HG02970 (cell line): Measurements from ENCODE around the gene HIRIP3.

Experiments
- ATAC-seq: cut with Tn5 transposase; IDR thresholded peaks from one replicate; pipeline ENCODE4 v1.9.1; 2021; ENCODE audit warnings: mild to moderate bottlenecking, moderate library complexity, moderate number of reproducible peaks; ENCODE audit not compliant: unreplicated experiment, low FRiP score

HIRIP3 gene

GRCh38 chr16:30000735-30001631 lies 5.6 kb upstream of the HIRIP3 start:
- ATAC-seq = no peak

DNA sequence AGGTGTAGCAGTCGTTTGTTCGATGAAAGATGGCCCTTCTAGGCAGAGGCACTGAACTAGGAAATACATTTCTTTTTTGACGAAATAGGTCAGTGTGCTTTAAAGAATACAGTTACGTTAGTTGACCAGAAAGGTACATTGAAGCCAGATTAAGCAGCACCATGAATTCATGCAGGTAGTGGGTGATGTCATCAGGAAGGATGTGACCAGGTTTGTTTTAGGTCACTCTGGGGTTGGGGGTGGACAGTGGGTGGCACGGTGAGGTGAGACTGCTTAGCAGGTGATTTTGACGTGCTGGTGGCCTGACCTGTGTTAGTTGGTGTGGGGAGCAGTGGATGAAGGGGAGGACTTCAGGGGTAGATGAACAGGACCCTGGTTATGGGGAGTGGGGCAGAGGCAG lies 4.2 kb upstream of the HIRIP3 start:
- no peak for ATAC-seq

GRCh38 chr16:29996766-29997250 lies 1.4 kb upstream of the HIRIP3 start:
- no peak for ATAC-seq

DNA sequence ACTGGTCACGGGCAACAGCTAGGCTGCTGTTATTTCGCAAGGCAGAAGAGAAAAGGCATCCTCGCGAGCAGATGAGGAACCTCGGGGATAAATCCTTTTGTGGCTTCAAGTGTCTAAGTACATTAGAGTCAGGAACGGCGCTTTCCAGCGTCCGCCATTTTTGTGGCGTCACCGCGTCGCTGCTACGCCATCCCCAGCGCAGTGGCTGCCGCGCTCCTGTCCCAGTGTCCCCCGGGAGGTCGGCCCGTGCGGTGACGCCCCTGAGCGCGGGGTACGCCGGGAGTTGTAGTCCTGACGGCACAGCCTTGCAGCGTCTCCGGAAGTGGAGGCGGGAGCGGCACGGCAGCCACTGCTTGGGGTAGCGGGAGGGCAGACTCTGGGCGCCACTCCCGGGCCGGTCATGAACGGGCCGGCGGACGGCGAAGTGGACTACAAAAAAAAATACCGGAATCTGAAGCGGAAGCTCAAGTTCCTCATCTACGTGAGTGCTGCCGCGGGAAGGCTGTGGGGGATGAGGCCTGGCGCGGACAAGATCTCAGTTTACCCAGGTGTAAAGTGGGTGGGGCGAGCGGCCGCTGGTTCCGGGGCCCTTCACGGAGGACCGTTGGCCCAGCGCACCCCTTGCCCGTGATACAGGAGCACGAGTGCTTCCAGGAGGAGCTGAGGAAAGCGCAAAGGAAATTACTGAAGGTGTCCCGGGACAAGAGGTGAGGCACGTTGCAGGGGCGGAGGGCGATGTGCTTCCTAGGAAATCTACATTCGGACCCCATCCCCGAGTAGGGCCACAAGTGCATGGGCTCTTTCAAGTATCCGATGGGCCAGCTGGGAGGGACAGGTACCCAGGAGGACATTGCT lies 721 bp upstream of the HIRIP3 start, which contains the start of gene INO80E:
Gene INO80E, plus strand, starts transcription at position 331 of the 855 bp plus-strand sequence. Its CDS starts 70 bp downstream, at position 401.
- peak; percentile 93 for ATAC-seq

DNA sequence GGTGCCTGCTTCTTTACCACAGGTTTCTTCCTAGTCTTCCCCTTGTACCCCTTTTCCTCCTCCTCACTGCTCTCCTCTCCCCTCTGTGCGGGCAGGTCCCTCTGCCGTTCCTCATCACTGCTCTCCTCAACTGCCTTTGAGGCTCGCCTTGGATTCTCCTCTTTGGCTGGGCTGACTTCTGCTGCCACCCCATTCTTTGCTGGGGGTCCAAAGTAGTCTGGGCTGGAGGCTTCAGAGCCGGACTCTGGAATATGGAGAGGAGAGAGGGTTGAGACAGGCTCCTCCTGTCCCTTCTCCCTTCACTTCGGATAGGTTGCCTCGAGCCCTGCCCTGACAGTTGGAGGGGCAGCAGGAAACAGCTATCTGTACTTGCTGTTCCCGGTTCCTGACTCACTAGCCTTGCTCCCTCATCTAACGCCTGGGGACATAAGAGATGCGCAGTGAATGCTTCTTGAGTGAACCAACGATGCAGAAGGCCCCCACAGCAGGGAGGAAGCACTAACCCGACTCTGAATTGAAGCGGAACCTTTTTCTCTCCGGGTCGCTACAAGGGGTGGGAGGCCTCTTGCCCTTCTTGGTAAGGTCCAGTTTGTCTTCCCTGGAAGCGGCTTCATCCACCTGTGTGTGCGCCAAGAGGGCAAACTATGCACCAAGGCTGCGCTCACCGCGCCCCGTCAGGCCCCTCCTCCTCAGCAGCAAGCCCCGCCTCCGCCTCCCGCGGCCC lies 655 bp downstream of the HIRIP3 start:
- ATAC-seq = no peak

DNA sequence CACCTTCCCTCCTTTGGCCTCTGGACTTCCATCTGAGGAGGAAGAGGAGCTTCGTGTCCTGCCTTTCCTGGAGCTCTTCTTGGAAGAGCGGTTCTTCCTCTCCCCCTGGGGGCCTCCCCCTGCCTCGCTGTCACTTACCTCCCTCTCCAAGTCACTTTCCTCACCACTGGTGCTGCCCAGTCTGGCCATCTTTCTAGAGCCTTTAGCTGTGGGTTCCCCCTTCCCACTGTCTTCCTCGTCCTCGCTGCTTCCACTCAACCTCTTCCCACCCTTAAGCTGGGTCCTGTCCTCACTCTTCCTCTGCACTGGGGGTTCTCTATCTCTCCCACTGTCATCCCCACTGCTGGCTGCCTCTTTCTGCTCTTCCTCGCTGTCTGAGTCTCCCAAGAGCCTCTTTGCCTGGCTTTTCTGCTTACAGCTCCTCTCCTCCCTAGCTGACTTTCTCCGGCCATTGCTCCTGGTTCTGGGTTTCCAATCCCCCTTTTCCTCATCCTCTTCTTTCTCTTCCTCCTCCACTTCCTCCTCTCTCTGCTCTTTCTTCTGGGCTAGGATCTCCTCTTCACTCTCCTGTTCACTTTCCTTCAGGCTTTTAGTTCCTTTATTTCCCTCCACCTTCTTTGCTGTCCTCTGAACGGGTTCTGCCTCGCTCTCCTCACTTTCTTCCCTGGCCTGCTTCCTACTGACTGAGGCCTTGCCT lies 1.4 kb downstream of the HIRIP3 start:
- no peak for ATAC-seq

DNA sequence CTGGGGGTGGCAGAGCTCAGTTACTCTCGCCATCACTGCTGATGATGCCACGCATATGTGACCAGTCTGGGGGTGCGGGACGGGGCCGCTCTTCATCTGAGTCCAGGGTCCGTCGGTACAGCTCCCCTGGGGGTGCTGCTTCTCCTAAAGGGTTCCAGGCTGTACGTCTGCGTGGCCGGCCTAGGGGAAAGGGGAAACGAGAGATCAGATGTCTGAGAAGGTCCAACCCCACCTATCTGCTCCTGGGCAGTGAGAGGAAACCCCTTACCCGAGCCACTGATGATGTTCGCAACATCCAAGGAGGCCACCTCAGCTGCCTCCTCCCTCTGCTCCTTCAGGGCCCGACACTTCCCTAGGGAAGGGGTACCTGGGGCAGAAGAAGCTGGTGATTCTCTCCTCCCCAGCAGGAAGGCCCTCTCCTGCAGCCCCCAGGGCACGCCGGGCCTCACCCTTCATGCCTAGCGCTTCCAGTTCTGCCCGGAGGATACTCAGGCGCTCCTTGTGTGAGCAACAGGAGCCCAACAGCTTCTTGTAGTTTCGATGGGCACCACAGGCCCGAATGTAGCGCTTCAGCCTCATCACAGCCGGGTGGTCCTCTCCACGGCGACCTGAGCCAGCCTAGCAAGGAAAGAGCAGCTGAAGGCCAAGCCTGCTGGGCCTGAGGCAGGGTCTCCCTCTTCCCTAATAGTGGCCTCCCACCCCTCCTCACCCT lies 2.1 kb downstream of the HIRIP3 start:
- ATAC-seq = no peak

- ATAC-seq = no peak
Measured at GRCh38 chr16:29992344-29992967, 3.0 kb downstream of the HIRIP3 start.

DNA sequence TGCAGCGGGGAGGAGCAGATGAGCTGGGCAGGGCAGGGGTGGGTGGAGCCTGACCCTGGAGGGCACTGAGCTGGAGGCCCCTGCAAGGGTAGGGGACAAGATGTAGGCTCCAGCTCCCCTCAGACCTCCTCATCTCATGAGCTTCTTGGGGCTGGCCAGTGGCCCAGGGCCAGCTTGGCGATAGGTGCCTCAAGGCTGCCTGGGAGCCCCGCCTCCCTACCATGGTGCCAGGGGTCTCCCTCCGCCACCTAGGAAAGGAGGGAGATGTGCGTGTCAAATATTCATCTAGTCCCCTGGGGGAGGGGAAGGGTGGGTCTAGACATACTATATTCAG lies 3.9 kb downstream of the HIRIP3 start:
- no peak for ATAC-seq

- no peak for ATAC-seq
Measured at GRCh38 chr16:29990883-29991570, 4.4 kb downstream of the HIRIP3 start.

DNA sequence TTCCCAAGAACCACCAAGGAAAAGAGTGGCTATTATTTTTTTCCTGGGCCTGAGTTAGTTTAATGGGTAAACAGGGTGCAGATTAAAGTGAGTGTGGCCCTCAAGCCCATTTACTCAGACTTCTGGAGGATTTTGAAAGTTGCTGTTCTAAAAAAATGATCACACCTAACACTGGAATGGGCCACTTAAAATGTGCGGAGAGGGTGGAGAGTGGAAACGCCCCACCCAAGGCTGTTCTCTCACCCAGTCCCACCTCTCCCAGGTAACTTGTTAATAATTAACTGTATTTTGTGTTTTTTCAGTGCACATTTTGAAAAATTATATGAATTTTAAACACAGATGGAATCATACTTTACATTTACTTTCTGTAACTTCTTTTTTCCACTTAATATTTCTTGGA lies 5.4 kb downstream of the HIRIP3 start:
- no peak for ATAC-seq

DNA sequence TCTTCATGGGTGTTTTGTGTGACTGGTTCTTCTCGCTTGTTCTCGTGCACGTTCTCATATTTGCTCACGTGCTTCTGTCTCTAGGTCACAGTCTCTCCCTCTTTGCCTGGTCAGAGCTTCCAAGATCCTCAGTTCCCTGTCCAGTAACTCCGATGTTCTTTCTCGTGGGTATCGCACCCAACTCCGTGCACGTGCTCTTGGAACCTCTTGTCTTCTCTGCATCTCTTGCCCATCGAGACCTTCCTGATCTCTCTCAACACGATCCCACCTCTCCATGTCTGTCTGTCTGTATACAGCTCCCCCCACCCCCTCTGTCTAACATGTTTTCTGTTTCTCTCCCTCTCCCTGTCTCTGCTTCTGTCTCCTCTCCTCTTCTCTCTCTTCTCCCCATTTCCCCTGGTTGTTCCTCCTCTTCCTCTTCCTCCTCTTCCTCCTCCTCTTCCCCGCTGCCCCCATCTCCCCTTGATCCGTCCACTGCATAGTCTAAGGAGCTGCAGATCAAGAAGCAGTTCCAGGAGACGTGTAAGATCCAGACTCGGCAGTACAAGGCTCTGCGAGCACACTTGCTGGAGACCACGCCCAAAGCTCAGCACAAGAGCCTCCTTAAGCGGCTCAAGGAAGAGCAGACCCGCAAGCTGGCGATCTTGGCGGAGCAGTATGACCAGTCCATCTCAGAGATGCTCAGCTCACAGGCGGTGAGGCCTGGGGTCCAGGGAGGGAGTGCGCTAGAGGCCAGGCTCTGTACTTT lies 6.1 kb downstream of the HIRIP3 start:
- ATAC-seq = no peak

- ATAC-seq = no peak
Measured at GRCh38 chr16:29988346-29989075, 6.9 kb downstream of the HIRIP3 start.

- ATAC-seq = no peak
Measured at GRCh38 chr16:29987371-29988085, 7.9 kb downstream of the HIRIP3 start.

DNA sequence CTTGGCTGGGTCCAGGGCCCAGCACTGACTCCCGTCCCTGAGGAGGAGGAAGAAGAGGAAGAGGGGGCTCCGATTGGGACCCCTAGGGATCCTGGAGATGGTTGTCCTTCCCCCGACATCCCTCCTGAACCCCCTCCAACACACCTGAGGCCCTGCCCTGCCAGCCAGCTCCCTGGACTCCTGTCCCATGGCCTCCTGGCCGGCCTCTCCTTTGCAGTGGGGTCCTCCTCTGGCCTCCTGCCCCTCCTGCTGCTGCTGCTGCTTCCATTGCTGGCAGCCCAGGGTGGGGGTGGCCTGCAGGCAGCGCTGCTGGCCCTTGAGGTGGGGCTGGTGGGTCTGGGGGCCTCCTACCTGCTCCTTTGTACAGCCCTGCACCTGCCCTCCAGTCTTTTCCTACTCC lies 8.5 kb downstream of the HIRIP3 start:
- no peak for ATAC-seq

GRCh38 chr16:29986231-29986630 lies 9.2 kb downstream of the HIRIP3 start:
- ATAC-seq = no peak
